Smooth muscle cell (in vitro differentiated cells): Measurements from ENCODE around the gene PLOD1. TPM values are rescaled to one million over a fixed set of nuclear protein-coding genes. Genes with fewer than 3 reads are reported as not detected.
A peak's percentile ranks its signal among the peaks of the same experiment; 100 is the strongest.

Experiments
- DNase-seq: peaks from one replicate; lab custom pipeline; 2025; ENCODE audit not compliant: unreplicated experiment; lab: John Stamatoyannopoulos, UW
- H2AFZ ChIP-seq: fragments of 200-600 bp; sonication (generic); 2 replicates; pipeline ENCODE4 v1.6.0; 2016; ENCODE audit warnings: antibody characterized with exemption, low read depth, mild to moderate bottlenecking
- H3F3A ChIP-seq: fragments of 200-600 bp; sonication (generic); 2 replicates; pipeline ENCODE4 v1.6.0; 2017; ENCODE audit warnings: antibody characterized with exemption, low read depth
- H3K27ac ChIP-seq: fragments of 200-600 bp; sonication (generic); 2 replicates; pipeline ENCODE4 v1.5.1; 2016; ENCODE audit warnings: low read depth, mild to moderate bottlenecking
- H3K27me3 ChIP-seq: fragments of 200-600 bp; sonication (generic); 2 replicates; pipeline ENCODE4 v1.6.1; 2016; ENCODE audit warnings: low read depth, mild to moderate bottlenecking
- H3K36me3 ChIP-seq: fragments of 200-600 bp; sonication (generic); 2 replicates; pipeline ENCODE4 v1.5.1; 2016; ENCODE audit warnings: low read depth
- H3K4me1 ChIP-seq: fragments of 200-600 bp; sonication (generic); 2 replicates; pipeline ENCODE4 v1.5.1; 2016; ENCODE audit warnings: low read depth
- H3K4me2 ChIP-seq: fragments of 200-600 bp; sonication (generic); 2 replicates; pipeline ENCODE4 v1.6.0; 2016; ENCODE audit warnings: mild to moderate bottlenecking
- H3K4me3 ChIP-seq: fragments of 200-600 bp; sonication (generic); 2 replicates; pipeline ENCODE4 v1.5.1; 2016; ENCODE audit warnings: mild to moderate bottlenecking
- H3K79me2 ChIP-seq: fragments of 200-600 bp; sonication (generic); 2 replicates; pipeline ENCODE4 v1.6.0; 2016; ENCODE audit warnings: low read depth, mild to moderate bottlenecking
- H3K9ac ChIP-seq: fragments of 200-600 bp; sonication (generic); 2 replicates; pipeline ENCODE4 v1.6.0; 2016; ENCODE audit warnings: low read depth
- H3K9me3 ChIP-seq: fragments of 200-600 bp; sonication (generic); replicated peaks from 2 replicates; pipeline ENCODE4 v1.5.1; 2016; ENCODE audit warnings: low read depth
- H4K20me1 ChIP-seq: fragments of 200-600 bp; sonication (generic); 2 replicates; pipeline ENCODE4 v1.6.0; 2016; ENCODE audit warnings: low read depth
- CTCF ChIP-seq: fragments of 200-600 bp; sonication (generic); IDR thresholded peaks from 2 replicates; pipeline ENCODE4 v1.5.1; 2017; ENCODE audit warnings: borderline replicate concordance, mild to moderate bottlenecking, antibody characterized with exemption; ENCODE audit not compliant: insufficient read depth, poor library complexity, severe bottlenecking
- WGBS: methylation state at CpG from one replicate; pipeline ENCODE4 v1.1.7; 2016; ENCODE audit warnings: low lambda C conversion rate; 5-methylcytosine and 5-hydroxymethylcytosine counted together
- polyA plus RNA-seq: library from polyadenylated mRNA; unstranded; fragments of >200 nt; fragmentation: Nextera tagmentation; extraction: Ambion mirVana; gene quantifications from 2 replicates; pipeline ENCODE4 v1.2.1, GENCODE V29; 2016
- total RNA-seq: library from RNA; depleted of rRNA; stranded (reverse); fragments of >200 nt; gene quantifications from 2 replicates; pipeline ENCODE4 v1.2.3, GENCODE V29; 2014

PLOD1 gene
- total RNA-seq (292 and 362 TPM in 2 replicates), polyA plus RNA-seq (425 and 559 TPM in 2 replicates)

- 2% methylated on average over 41 of the region's 55 CpGs for WGBS
- no peaks in the 10 kb centered on the region for H3K27me3 ChIP-seq
These were observed at the start of gene PLOD1 for GRCh38 chr1:11934302-11935056. Gene PLOD1 (plus strand): TSS chr1:11934717. CDS start chr1:11934780, 63 bp downstream.

DNA sequence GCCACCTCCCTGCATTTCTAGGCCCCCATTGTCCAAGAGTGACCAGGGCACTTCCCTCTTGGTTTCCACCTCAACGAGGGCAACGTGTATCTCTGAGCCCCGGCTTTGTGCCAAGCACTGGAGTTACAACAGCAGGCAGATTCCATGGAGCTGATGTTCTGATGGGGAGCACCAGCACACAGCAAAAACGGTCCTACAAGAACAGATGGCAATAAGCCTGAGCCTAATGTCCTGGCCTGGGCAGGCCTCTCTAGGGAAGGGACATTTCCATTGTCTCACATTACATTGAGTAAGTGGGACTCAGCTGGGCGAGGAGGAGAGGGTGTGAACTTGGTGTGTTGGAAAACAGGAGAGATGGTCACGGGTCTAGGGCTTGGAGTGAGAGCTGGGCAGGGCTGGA lies 48.6 kb upstream of the PLOD1 start:
- H3K4me3 ChIP-seq, result no peak overlapping the region
- H3K9me3 ChIP-seq, result no peaks in the 10 kb centered on the region
- no peak overlapping the region for H3K4me2 ChIP-seq
- H3K36me3 ChIP-seq, result no peaks in the 10 kb centered on the region
- no peaks in the 10 kb centered on the region for H3K79me2 ChIP-seq
- no peaks in the 10 kb centered on the region for H4K20me1 ChIP-seq
- H3F3A ChIP-seq, result no peaks in the 10 kb centered on the region
- no peak overlapping the region for H3K27ac ChIP-seq
- H2AFZ ChIP-seq, result no peak overlapping the region
- H3K4me1 ChIP-seq, result no peaks in the 10 kb centered on the region
- H3K27me3 ChIP-seq, result no peaks in the 10 kb centered on the region
- no peak for TF ChIP-seq CTCF
- no peak overlapping the region for H3K9ac ChIP-seq
- DNase-seq, result no peak
- 90% methylated on average over 6 of the region's 6 CpGs for WGBS

More at GRCh38 chr1:11934302-11935056, at the start of gene PLOD1:
- H3K4me3 ChIP-seq, result peak within 1 kb of the TSS; percentile 70
- H3K9ac ChIP-seq, result peak within 1 kb of the TSS; percentile 68
- H3K4me2 ChIP-seq, result peak within 1 kb of the TSS; percentile 84
- H3K79me2 ChIP-seq, result peaks cover 48% of the 10 kb centered on the region
- H3K36me3 ChIP-seq, result no peaks in the 10 kb centered on the region
- peak within 1 kb of the TSS; percentile 14 for H3K27ac ChIP-seq
- H4K20me1 ChIP-seq, result peaks cover 34% of the 10 kb centered on the region
- no peaks in the 10 kb centered on the region for H3K9me3 ChIP-seq
- TF ChIP-seq CTCF, result no peak
- peak within 1 kb of the TSS; percentile 84 for H2AFZ ChIP-seq
- no peaks in the 10 kb centered on the region for H3F3A ChIP-seq
- peaks cover 10% of the 10 kb centered on the region for H3K4me1 ChIP-seq
- peak; percentile 70 for DNase-seq

DNA sequence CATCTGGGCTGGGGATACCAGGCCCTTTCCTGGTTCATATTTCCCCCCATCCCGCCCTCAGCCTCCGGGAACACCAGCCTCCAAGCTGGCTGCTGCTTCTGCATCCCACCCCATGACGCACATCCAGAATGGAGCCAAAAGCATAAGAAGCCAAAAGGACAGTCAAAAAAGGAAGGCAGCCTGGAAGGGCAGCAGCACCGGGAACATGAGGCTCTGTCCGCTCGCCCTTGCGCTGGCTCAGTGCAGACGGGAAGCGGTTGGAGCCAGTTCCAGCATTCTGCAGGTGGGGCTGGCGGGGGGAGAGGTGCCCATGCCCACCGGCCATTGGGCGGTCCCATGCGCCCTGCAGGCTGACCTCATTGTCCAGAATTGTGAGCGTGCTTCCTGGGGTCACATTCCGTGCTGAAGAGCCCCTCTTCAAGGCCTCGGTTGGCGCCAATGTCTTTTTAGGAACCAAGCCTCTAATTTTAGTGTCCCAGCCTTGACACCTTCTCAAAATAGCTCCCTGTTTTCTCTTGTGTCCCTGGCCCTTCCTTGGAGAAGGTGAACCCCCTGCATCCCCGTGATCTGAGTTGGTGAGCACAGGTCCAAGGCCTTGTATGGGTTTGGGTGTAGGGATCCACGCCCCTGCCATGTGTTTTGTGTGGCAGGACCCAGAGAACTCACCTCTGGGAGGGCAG lies 47.4 kb upstream of the PLOD1 start:
- no peak for TF ChIP-seq CTCF
- no peaks in the 10 kb centered on the region for H3K4me1 ChIP-seq
- H2AFZ ChIP-seq, result no peak overlapping the region
- no peaks in the 10 kb centered on the region for H3K79me2 ChIP-seq
- DNase-seq, result no peak
- 89% methylated on average over 19 of the region's 19 CpGs for WGBS
- no peak overlapping the region for H3K4me2 ChIP-seq
- H3K27ac ChIP-seq, result no peak overlapping the region
- no peaks in the 10 kb centered on the region for H3K36me3 ChIP-seq
- H3K9ac ChIP-seq, result no peak overlapping the region
- H3K27me3 ChIP-seq, result no peaks in the 10 kb centered on the region
- H3K4me3 ChIP-seq, result no peak overlapping the region
- no peaks in the 10 kb centered on the region for H3F3A ChIP-seq
- no peaks in the 10 kb centered on the region for H4K20me1 ChIP-seq
- no peaks in the 10 kb centered on the region for H3K9me3 ChIP-seq
